ENCODE data around the gene SLC16A13.
"Not testable (repeated sequence)": the region's sequence is repeated elsewhere in the genome, so short reads cannot be mapped to it uniquely, and the experiment has no call there.

SLC16A13 gene, protein sequence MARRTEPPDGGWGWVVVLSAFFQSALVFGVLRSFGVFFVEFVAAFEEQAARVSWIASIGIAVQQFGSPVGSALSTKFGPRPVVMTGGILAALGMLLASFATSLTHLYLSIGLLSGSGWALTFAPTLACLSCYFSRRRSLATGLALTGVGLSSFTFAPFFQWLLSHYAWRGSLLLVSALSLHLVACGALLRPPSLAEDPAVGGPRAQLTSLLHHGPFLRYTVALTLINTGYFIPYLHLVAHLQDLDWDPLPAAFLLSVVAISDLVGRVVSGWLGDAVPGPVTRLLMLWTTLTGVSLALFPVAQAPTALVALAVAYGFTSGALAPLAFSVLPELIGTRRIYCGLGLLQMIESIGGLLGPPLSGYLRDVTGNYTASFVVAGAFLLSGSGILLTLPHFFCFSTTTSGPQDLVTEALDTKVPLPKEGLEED

DNA sequence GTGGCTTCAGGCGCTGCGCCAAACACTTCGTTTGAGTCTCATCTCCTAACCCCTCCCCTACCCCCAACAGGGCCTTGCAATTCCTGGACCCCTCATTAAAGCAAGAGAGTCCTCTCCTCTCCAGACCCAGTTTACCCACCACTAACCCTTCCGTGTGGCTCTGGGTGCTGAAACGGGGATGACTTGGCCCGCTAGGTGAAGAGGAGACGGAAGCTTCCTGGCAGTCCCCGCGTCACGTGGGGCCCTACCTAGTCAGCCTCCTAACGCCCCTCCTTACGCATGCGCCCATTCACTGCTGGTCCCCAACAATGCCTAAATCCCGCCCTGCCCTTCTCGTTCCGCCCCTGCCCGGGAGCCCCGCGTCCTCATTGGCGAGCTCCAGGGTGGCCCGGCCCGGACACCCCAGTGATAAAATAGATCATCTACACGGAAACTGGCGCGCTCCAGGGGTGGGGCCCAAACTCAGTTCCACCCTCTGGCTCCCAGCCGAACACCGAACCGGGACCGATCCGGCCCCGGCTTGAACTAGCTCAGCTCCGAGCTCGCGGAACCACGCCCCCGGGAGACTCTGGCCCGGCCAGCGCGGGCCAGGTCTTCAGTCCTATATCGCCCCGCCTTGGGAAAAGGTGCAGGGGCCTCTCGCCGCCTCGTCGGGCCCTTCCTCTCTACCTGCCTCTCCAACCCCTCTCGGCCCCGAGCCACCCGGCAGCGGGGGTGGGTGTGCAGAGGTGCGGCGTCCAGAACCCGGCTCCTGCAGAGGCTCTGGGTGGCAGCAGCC lies at the start of gene SLC16A13:
Gene SLC16A13, plus strand, starts transcription at position 425 of the 778 bp plus-strand sequence. CDS start 368 bp downstream, outside the sequence.
- peak; percentile 95 to 98 (median 98) for DNase-seq (ENCODE audit: low read depth in 3 of 3)

GRCh38 chr17:6986676-6987075 lies 49.1 kb upstream of the SLC16A13 start:
- no peak for DNase-seq (ENCODE audit: low read depth in 3 of 3)

DNA sequence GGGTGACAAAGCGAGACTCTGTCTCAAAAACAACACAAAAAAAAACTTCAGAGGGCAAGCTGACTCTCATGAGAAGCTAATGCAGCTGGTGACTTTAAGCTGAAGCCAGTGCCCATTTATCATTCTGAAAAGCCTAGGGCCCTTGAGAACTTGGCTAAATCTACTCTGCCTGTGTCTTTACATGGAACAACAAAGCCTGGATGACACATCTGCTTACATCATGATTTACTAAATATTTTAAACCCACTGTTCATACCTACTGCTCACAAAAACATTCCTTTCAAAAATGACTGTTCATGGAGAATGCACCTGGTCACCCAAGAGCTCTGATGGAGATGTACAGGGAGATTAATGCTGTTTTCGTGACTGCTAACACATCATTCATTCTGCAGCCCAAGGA lies 46.0 kb upstream of the SLC16A13 start:
- no peak for DNase-seq (ENCODE audit: low read depth in 3 of 3)

DNA sequence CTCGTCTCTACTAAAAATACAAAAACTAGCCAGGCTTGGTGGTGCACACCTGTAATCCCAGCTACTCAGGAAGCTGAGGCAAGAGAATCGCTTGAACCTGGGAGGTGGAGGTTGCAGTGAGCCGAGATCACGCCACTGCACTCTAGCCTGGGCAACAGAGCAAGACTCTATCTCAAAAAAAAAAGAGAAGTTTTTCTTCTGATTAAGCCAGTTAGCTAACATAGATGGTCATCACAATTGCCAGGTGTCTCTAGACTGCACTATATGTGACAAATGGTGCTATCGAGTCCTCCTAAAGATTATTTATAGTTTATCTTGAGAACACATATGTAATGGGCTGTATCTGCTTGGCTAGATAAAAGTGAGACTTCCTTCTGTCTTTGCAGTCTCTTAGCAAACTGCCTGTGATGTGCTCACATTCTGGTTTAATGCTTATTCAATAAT lies 42.2 kb upstream of the SLC16A13 start:
- DNase-seq (ENCODE audit: low read depth in 3 of 3), result not testable (repeated sequence)

- DNase-seq (ENCODE audit: low read depth in 3 of 3), result no peak
Observed at GRCh38 chr17:6994118-6994598, 41.7 kb upstream of the SLC16A13 start.

GRCh38 chr17:6994666-6995256 lies 41.1 kb upstream of the SLC16A13 start:
- DNase-seq (ENCODE audit: low read depth in 3 of 3), result no peak

GRCh38 chr17:6995500-6996255 lies 40.1 kb upstream of the SLC16A13 start, which contains the start of gene ALOX12:
Gene ALOX12 (plus strand): TSS chr17:6996049. CDS start chr17:6996118, 69 bp downstream.
- DNase-seq (ENCODE audit: low read depth in 3 of 3), result no peak

DNA sequence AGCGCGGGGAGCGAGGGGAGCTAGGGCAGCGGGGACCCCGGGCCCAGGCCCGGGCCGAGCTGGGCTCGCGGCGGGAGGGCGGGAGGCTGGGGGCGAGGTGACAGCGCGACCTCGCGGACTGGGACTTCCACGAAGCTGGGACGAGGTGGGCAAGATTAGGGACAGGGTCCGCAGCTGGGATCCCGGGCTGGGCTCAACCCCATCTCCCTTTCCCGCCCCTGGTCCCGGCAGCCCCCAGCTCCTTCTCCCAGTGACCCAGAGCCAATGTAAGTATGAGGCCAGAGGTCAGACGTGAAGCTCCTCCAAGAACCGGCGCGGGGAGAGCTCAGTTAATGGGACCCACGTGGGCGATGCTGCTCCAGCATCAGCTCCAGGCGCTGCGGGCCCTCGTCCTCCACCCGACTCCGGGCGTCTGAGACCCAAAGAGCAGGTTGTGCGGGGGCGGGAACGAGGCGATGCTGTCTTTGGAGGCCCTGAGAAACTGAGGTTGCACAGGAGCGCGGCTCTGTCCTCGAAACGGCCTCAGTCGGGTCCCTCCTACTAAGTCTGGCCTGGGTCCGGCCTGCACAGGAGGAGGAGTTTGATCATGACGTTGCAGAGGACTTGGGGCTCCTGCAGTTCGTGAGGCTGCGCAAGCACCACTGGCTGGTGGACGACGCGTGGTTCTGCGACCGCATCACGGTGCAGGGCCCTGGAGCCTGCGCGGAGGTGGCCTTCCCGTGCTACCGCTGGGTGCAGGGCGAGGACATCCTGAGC lies 39.4 kb upstream of the SLC16A13 start:
- DNase-seq (ENCODE audit: low read depth in 3 of 3), result no peak

GRCh38 chr17:6997171-6997570 lies 38.6 kb upstream of the SLC16A13 start:
- DNase-seq (ENCODE audit: low read depth in 3 of 3), result no peak

- no peak for DNase-seq (ENCODE audit: low read depth in 3 of 3)
Observed at GRCh38 chr17:6998855-6999508, 36.8 kb upstream of the SLC16A13 start.

DNA sequence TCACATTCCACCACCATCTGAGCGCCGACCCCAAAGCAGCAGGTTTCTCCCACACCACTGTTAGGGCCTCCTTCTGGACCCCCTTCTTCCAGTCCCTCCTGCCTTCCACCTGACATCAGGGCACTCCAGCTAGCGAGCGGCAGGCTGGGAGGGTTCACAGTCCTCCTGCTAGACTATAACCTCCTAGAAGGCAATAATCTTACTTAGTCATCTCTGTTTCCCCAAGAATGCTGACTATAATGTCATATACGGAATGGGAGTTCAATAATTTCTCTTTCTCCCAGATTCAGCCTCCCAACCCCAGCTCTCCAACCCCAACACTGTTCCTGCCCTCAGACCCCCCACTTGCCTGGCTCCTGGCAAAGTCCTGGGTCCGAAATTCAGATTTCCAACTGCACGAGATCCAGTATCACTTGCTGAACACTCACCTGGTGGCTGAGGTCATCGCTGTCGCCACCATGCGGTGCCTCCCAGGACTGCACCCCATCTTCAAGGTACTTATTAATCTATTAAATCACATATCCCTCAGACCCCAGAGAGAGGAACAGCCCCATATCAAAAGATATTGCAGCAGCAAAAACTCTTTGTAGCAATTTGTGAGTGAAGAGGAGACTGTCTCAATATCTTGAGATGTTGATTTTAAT lies 34.4 kb upstream of the SLC16A13 start:
- DNase-seq (ENCODE audit: low read depth in 3 of 3), result no peak

GRCh38 chr17:7002288-7003047 lies 33.3 kb upstream of the SLC16A13 start:
- no peak for DNase-seq (ENCODE audit: low read depth in 3 of 3)

- no peak for DNase-seq (ENCODE audit: low read depth in 3 of 3)
Observed at GRCh38 chr17:7003745-7004144, 32.1 kb upstream of the SLC16A13 start.

GRCh38 chr17:7004398-7005253 lies 31.2 kb upstream of the SLC16A13 start:
- DNase-seq (ENCODE audit: low read depth in 3 of 3), result no peak

- no peak for DNase-seq (ENCODE audit: low read depth in 3 of 3)
Observed at GRCh38 chr17:7005716-7006115, 30.1 kb upstream of the SLC16A13 start.

- no peak for DNase-seq (ENCODE audit: low read depth in 3 of 3)
Observed at GRCh38 chr17:7007143-7007542, 28.7 kb upstream of the SLC16A13 start.

DNA sequence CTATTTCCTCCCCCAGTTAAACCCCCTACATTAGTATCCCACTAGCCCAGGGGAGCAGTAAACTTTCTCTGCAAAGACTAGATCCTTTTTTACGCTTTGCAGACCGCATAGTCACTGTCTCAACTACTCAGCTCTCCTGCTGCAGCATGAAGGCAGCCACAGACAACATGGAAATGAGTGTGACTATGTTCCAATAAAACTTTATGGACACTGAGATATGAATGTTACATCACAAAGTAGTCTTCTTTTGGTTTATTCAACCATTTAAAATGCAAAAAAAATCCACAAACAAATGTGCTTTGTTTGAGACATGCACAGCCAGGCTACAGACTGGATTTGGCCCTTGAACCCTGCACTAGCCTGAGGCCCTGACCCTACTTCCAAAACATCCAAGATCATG lies 25.3 kb upstream of the SLC16A13 start:
- no peak for DNase-seq (ENCODE audit: low read depth in 3 of 3)

DNA sequence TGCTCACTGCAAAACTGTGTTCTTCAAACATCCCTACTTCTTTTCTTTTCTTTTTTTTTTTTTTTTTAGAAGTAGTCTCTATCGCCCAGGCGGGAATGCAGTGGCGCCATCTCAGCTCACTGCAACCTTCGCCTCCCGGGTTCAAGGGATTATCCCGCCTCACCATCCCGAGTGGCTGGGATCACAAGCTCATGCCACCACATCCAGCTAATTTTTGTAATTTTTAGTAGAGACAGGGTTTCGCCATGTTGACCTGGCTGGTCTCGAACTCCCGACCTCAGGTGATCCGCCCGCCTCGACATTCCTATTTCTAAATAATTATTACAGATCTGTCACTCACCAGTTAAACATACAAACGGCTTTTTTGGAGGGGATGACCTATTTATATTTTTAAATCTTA lies 24.4 kb upstream of the SLC16A13 start:
- DNase-seq (ENCODE audit: low read depth in 3 of 3), result no peak

Data from stimulated activated CD4-positive, alpha-beta T cell treated with anti-CD3 and anti-CD28 coated beads, TNF-alpha, amount 100 ng/mL, for 48 hours (primary cell).